ENCODE measurements around the gene KCNQ1. TPM values are rescaled to one million over a fixed set of nuclear protein-coding genes. Genes with fewer than 3 reads are reported as not detected.

The KCNQ1 gene
- polyA plus RNA-seq, 1 donor (not counting 4 experiments of a cell fraction or from before 2014, with no cell fraction given) = not detected

- Histone ChIP-seq H3K4me1 (ENCODE audit: control insufficient read depth, extremely low read depth, insufficient read depth, low read length) (no peaks in the 10 kb centered on the region), H3K4me2 (ENCODE audit: control insufficient read depth, extremely low read depth, insufficient read depth, low read depth, low read length) (no peak overlapping the region), H4K20me1 (ENCODE audit: control insufficient read depth, extremely low read depth, insufficient read depth, low read length) (no peaks in the 10 kb centered on the region), H3K9ac (ENCODE audit: control insufficient read depth, extremely low read depth, insufficient read depth, low read length) (no peak overlapping the region), H3K9me1 (ENCODE audit: control insufficient read depth, extremely low read depth, insufficient read depth, low read length) (no peaks in the 10 kb centered on the region), H3K27me3 (ENCODE audit: control insufficient read depth, extremely low read depth, insufficient read depth, low read length) (peaks cover 13% of the 10 kb centered on the region), H2AFZ (ENCODE audit: control insufficient read depth, low read length) (no peak overlapping the region), H3K4me3 (ENCODE audit: control insufficient read depth in 2 of 3, extremely low read depth in 1 of 3, insufficient read depth in 2 of 3, low read depth in 1 of 3, low read length in 3 of 3) (no peak overlapping the region), H3K27ac (ENCODE audit: control insufficient read depth, insufficient read depth, low read length) (no peak overlapping the region), H3K79me2 (ENCODE audit: control insufficient read depth, insufficient read depth, low read length) (no peaks in the 10 kb centered on the region), H3K36me3 (ENCODE audit: control insufficient read depth in 2 of 2, extremely low read depth in 1 of 2, insufficient read depth in 2 of 2, low read length in 2 of 2) (no peaks in the 10 kb centered on the region), H3K9me3 (ENCODE audit: control insufficient read depth, low read depth, low read length) (no peaks in the 10 kb centered on the region)
- dilution Hi-C loops (cut with MboI; ENCODE audit: extremely low pct_ligation_motif_present, low sequenced_read_pairs) = no loop called here
- no peak for FAIRE-seq
- TF ChIP-seq EZH2 (IDR thresholded peaks at IDR 0.05; ENCODE audit: low read length) (no peak), CTCF (optimal IDR thresholded peaks at IDR 0.05 in 1 of 3, IDR thresholded peaks at IDR 0.05 in 1 of 3, conservative IDR thresholded peaks at IDR 0.05 in 1 of 3; ENCODE audit: extremely low read depth in 1 of 3, insufficient read depth in 2 of 3, low read length in 3 of 3) (no peak)
- no peak for DNase-seq (ENCODE audit: low read depth, low spot score)
Measured at GRCh38 chr11:2609345-2609744, 164.5 kb downstream of the KCNQ1 start.

- Histone ChIP-seq H3K27me3 (ENCODE audit: control insufficient read depth, extremely low read depth, insufficient read depth, low read length) (peaks cover 13% of the 10 kb centered on the region), H3K4me1 (ENCODE audit: control insufficient read depth, extremely low read depth, insufficient read depth, low read length) (no peaks in the 10 kb centered on the region), H3K27ac (ENCODE audit: control insufficient read depth, insufficient read depth, low read length) (no peak overlapping the region), H3K9me3 (ENCODE audit: control insufficient read depth, low read depth, low read length) (no peaks in the 10 kb centered on the region), H3K4me2 (ENCODE audit: control insufficient read depth, extremely low read depth, insufficient read depth, low read depth, low read length) (no peak overlapping the region), H2AFZ (ENCODE audit: control insufficient read depth, low read length) (no peak overlapping the region), H3K36me3 (ENCODE audit: control insufficient read depth in 2 of 2, extremely low read depth in 1 of 2, insufficient read depth in 2 of 2, low read length in 2 of 2) (no peaks in the 10 kb centered on the region), H4K20me1 (ENCODE audit: control insufficient read depth, extremely low read depth, insufficient read depth, low read length) (no peaks in the 10 kb centered on the region), H3K79me2 (ENCODE audit: control insufficient read depth, insufficient read depth, low read length) (no peaks in the 10 kb centered on the region), H3K9ac (ENCODE audit: control insufficient read depth, extremely low read depth, insufficient read depth, low read length) (no peak overlapping the region), H3K9me1 (ENCODE audit: control insufficient read depth, extremely low read depth, insufficient read depth, low read length) (no peaks in the 10 kb centered on the region), H3K4me3 (ENCODE audit: control insufficient read depth in 2 of 3, extremely low read depth in 1 of 3, insufficient read depth in 2 of 3, low read depth in 1 of 3, low read length in 3 of 3) (no peak overlapping the region)
- TF ChIP-seq CTCF (optimal IDR thresholded peaks at IDR 0.05 in 1 of 3, IDR thresholded peaks at IDR 0.05 in 1 of 3, conservative IDR thresholded peaks at IDR 0.05 in 1 of 3; ENCODE audit: extremely low read depth in 1 of 3, insufficient read depth in 2 of 3, low read length in 3 of 3) (no peak), EZH2 (IDR thresholded peaks at IDR 0.05; ENCODE audit: low read length) (no peak)
- DNase-seq (ENCODE audit: low read depth, low spot score) = no peak
- no peak for FAIRE-seq
- dilution Hi-C loops (cut with MboI; ENCODE audit: extremely low pct_ligation_motif_present, low sequenced_read_pairs) = no loop called here
Measured at GRCh38 chr11:2612884-2613571, 168.2 kb downstream of the KCNQ1 start.

Data from keratinocyte (primary cell).